ENCODE results near the gene NNAT. TPM values are rescaled to one million over a fixed set of nuclear protein-coding genes. Genes with fewer than 3 reads are reported as not detected.

NNAT gene
- total RNA-seq, 1 donor = not detected

DNA sequence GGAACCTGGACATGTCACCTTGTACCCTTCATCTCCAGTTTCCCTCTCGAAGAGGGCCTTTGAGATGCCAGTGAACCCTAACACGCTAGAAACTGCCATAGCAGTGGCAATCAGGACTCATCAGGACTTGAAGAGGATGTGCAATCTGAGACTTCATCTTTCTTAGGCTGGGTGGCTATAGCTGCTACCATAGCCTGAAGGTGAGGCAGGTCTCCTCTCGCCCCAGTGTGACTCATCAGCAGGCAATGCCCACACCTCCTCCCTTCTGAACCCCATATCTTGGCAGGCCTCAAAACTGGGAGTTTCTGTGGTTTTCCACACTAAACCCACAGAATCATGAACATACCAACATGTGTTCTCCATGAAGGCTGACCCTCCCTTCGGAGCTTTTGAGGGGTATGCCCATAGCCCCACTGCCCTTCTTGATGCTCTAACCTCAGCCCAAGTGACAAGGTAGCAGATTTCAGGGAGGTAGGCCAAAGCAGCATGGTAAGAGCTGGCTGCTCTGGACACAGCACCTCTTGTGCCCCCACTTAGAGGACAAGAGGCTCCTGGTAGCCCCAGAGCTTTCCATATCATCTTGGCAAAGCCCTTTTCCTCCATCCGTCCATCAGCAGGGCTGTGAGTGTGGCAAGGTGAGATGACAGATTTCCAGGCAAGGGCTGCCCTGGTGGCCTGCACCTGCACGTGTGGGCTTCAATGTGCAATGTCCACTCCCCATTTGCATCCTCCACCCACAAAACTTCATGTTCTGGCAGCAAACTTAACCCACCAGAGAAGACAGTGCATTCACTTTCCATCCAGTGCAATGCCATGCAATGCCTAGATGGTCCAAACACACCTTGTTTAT is 4.0 kb downstream of the NNAT start:
- peak overlapping the region; percentile 97 for H3K4me2 ChIP-seq (ENCODE audit: insufficient read depth, low read length)
- no peak overlapping the region for H3K4me3 ChIP-seq (ENCODE audit: insufficient read depth, low read length)
- no peak overlapping the region for H2AFZ ChIP-seq (ENCODE audit: low read length)
- peaks cover 75% of the 10 kb centered on the region for H3K79me2 ChIP-seq (ENCODE audit: insufficient read depth, low read length)
- no peaks in the 10 kb centered on the region for H3K9me3 ChIP-seq (ENCODE audit: low read depth, low read length)
- peak; percentile 90 for DNase-seq (ENCODE audit: insufficient read length, low spot score, missing footprints)
- H4K20me1 ChIP-seq (ENCODE audit: insufficient read depth, low read length) = peaks cover 60% of the 10 kb centered on the region
- H3K27ac ChIP-seq (ENCODE audit: low read depth, low read length) = no peak overlapping the region
- TF ChIP-seq, protein P1, sequence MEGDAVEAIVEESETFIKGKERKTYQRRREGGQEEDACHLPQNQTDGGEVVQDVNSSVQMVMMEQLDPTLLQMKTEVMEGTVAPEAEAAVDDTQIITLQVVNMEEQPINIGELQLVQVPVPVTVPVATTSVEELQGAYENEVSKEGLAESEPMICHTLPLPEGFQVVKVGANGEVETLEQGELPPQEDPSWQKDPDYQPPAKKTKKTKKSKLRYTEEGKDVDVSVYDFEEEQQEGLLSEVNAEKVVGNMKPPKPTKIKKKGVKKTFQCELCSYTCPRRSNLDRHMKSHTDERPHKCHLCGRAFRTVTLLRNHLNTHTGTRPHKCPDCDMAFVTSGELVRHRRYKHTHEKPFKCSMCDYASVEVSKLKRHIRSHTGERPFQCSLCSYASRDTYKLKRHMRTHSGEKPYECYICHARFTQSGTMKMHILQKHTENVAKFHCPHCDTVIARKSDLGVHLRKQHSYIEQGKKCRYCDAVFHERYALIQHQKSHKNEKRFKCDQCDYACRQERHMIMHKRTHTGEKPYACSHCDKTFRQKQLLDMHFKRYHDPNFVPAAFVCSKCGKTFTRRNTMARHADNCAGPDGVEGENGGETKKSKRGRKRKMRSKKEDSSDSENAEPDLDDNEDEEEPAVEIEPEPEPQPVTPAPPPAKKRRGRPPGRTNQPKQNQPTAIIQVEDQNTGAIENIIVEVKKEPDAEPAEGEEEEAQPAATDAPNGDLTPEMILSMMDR (IDR thresholded peaks at IDR 0.05; ENCODE audit: extremely low read depth, low read depth, low read length) = no peak
- H3K4me1 ChIP-seq (ENCODE audit: insufficient read depth, low read length) = peaks cover 30% of the 10 kb centered on the region
- H3K36me3 ChIP-seq (ENCODE audit: insufficient read depth, low read length) = peaks cover 3% of the 10 kb centered on the region
- H3K27me3 ChIP-seq (ENCODE audit: insufficient read depth, low read length) = no peaks in the 10 kb centered on the region

DNA sequence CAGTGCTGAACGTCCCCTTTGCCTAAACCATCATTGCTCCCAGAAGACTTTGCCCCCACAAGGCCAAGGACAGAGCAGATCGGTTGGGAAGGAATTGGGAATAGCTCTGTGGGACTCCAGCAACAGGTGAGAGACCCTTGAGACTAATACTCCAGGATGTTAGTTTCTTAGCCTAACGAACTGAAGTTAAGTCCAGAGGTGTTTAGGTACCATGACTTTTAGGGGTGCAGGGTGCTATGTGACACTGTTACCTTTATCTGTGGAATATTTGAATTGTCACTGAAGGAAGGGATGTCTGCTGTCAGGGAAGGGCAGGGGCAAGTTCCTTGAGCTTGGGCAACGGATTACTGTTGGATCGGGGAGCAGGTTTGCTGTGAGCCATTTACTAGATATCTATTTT is 4.8 kb downstream of the NNAT start:
- H3K27ac ChIP-seq (ENCODE audit: low read depth, low read length) = no peak overlapping the region
- TF ChIP-seq, protein P1 (IDR thresholded peaks at IDR 0.05; ENCODE audit: extremely low read depth, low read depth, low read length) = no peak

DNA sequence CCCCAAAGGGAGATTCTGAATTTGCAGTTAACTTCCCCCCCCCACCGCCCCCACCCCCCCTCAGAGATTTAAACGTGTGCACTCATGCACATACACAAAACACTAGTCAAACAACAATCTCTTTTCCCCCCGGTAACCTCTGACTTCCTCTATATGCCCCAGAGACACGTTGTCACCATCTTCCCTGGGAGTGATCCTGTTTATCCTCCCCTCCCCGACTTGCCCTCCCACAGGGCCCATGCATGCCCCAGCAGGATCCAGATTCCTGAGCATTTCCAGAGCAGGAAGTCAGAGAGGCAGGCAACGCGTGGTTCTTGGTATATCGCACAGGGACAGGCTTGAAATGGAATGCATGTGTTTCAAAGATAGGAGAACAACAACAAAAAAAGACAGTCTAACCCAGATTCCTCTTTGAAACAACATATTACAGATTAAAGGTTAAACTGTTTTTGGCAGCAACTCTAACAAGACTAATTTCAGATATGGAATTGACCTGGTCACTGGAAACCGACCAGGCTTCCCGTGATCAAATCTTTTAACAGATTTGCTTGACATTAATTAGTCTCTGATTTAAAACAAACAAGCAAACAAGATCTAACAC is 5.3 kb downstream of the NNAT start:
- TF ChIP-seq, protein P1 (IDR thresholded peaks at IDR 0.05; ENCODE audit: extremely low read depth, low read depth, low read length) = no peak
- DNase-seq (ENCODE audit: insufficient read length, low spot score, missing footprints) = peak; percentile 97
- Histone ChIP-seq H3K4me3 (ENCODE audit: insufficient read depth, low read length) (peak overlapping the region; percentile 92), H3K36me3 (ENCODE audit: insufficient read depth, low read length) (peaks cover 3% of the 10 kb centered on the region), H3K27ac (ENCODE audit: low read depth, low read length) (peak overlapping the region; percentile 100), H3K4me2 (ENCODE audit: insufficient read depth, low read length) (peak overlapping the region; percentile 97), H3K9me3 (ENCODE audit: low read depth, low read length) (no peaks in the 10 kb centered on the region), H3K27me3 (ENCODE audit: insufficient read depth, low read length) (no peaks in the 10 kb centered on the region), H4K20me1 (ENCODE audit: insufficient read depth, low read length) (peaks cover 47% of the 10 kb centered on the region), H3K79me2 (ENCODE audit: insufficient read depth, low read length) (peaks cover 63% of the 10 kb centered on the region), H3K4me1 (ENCODE audit: insufficient read depth, low read length) (peaks cover 30% of the 10 kb centered on the region), H2AFZ (ENCODE audit: low read length) (peak overlapping the region; percentile 51)

More for the DNA sequence above, 4.8 kb downstream of the NNAT start:
- H3K79me2 ChIP-seq (ENCODE audit: insufficient read depth, low read length) = peaks cover 68% of the 10 kb centered on the region
- H3K4me1 ChIP-seq (ENCODE audit: insufficient read depth, low read length) = peaks cover 30% of the 10 kb centered on the region
- H3K9me3 ChIP-seq (ENCODE audit: low read depth, low read length) = no peaks in the 10 kb centered on the region
- peaks cover 52% of the 10 kb centered on the region for H4K20me1 ChIP-seq (ENCODE audit: insufficient read depth, low read length)
- peaks cover 3% of the 10 kb centered on the region for H3K36me3 ChIP-seq (ENCODE audit: insufficient read depth, low read length)
- H3K4me3 ChIP-seq (ENCODE audit: insufficient read depth, low read length) = peak overlapping the region; percentile 92
- H2AFZ ChIP-seq (ENCODE audit: low read length) = no peak overlapping the region
- no peak for DNase-seq (ENCODE audit: insufficient read length, low spot score, missing footprints)
- peak overlapping the region; percentile 97 for H3K4me2 ChIP-seq (ENCODE audit: insufficient read depth, low read length)
- no peaks in the 10 kb centered on the region for H3K27me3 ChIP-seq (ENCODE audit: insufficient read depth, low read length)

Measured in osteoblast (primary cell).